Gastrocnemius medialis (tissue), 4 donors: ENCODE results near the gene TMEM181. TPM values are rescaled to one million over a fixed set of nuclear protein-coding genes. Genes with fewer than 3 reads are reported as not detected.

Experiments used
- ATAC-seq, 2 donors: fragments of 150-250 bp; one replicate each; pipeline ENCODE4 v1.9.1; 2016
- DNase-seq, 2 donors: peaks; one replicate each; pipeline ENCODE4 v3.0.0-alpha.2; 2019
- H3K27ac ChIP-seq, 4 donors: fragments of 200-600 bp; sonication (generic); 1 replicate in 1 of 4; 2 replicates in 3 of 4; pipeline ENCODE4 v1.5.1; 2016 to 2018; ENCODE audit warnings: mild to moderate bottlenecking in 2 of 4, moderate library complexity in 1 of 4
- H3K27me3 ChIP-seq, 3 donors: fragments of 200-600 bp; sonication (generic) in 2 of 3; 1 replicate in 1 of 3; 2 replicates in 2 of 3; pipeline versions ENCODE4 v1.5.1 to v1.6.0; 2016 to 2019; ENCODE audit warnings: mild to moderate bottlenecking in 1 of 3, moderate library complexity in 1 of 3
- H3K36me3 ChIP-seq, 2 donors: fragments of 200-600 bp; sonication (generic) in 1 of 2; one replicate each; pipeline ENCODE4 v1.5.1; 2017 to 2018
- H3K4me1 ChIP-seq, 2 donors: fragments of 200-600 bp; sonication (generic) in 1 of 2; one replicate each; pipeline ENCODE4 v1.5.1; 2016 to 2017; ENCODE audit warnings: mild to moderate bottlenecking in 2 of 2
- H3K4me3 ChIP-seq, 4 donors: fragments of 200-600 bp; sonication (generic) in 3 of 4; 1 replicate in 1 of 4; 2 replicates in 3 of 4; pipeline ENCODE4 v1.5.1; 2016 to 2019; ENCODE audit warnings: mild to moderate bottlenecking in 2 of 4
- H3K9me3 ChIP-seq, 3 donors: fragments of 200-600 bp; sonication (generic) in 2 of 3; 1 replicate in 1 of 3; 2 replicates in 2 of 3; pipeline ENCODE4 v1.5.1; 2016 to 2019
- CTCF ChIP-seq, 5 experiments: fragments of 450-650 bp in 3 of 5; fragments of 200-600 bp in 2 of 5; sonication (generic) in 2 of 5; IDR thresholded peaks in 4 of 5; conservative IDR thresholded peaks in 1 of 5; 1 replicate in 4 of 5; 2 replicates in 1 of 5; pipeline ENCODE4 v1.5.1; 2016 to 2019; ENCODE audit warnings: antibody characterized with exemption in 5 of 5, mild to moderate bottlenecking in 3 of 5, moderate library complexity in 3 of 5
- POLR2A ChIP-seq, 2 donors: fragments of 450-650 bp; IDR thresholded peaks; one replicate each; pipeline ENCODE4 v1.6.1; 2017; ENCODE audit warnings: antibody characterized with exemption in 2 of 2, mild to moderate bottlenecking in 2 of 2, moderate library complexity in 2 of 2
- in situ Hi-C, 4 donors: fragments of 200-750 bp; cut with MboI; loops; one replicate each; pipeline versions ENCODE4 v1.15.0 to v1.8.0; 2017; ENCODE audit warnings: low sequenced_read_pairs in 4 of 4
- intact Hi-C: fragments of 100-400 bp; cut with DNase I; formaldehyde crosslinking; loops from one replicate; pipeline ENCODE4 v1.15.1; 2023; ENCODE audit warnings: low total_unique reads
- total RNA-seq, 4 donors: library from RNA; depleted of rRNA; stranded (reverse); fragments of >200 nt; gene quantifications; one replicate each; pipeline versions ENCODE4 v1.1.0 to v1.2.3, GENCODE V29; 2016

The TMEM181 gene
- total RNA-seq, 4 donors from 2014 or later = 12.1 to 17.9 (median 12.9) TPM

- H3K36me3 ChIP-seq = peaks cover 0 to 12% of the 10 kb centered on the region in 2 donors
- TF ChIP-seq POLR2A (IDR thresholded peaks at IDR 0.05) = no peak
- no peak for TF ChIP-seq CTCF (IDR thresholded peaks at IDR 0.05 in 4 of 5, conservative IDR thresholded peaks at IDR 0.05 in 1 of 5)
- intact Hi-C loops = loop anchor here (5.0 kb wide), 1 partner anchor 1438 kb away; no protein-coding TSS in a partner anchor
- in situ Hi-C loops = loop anchor here in 3 of 4 donors (5.0 kb wide), 2 partner anchors 62 to 67 kb away; no protein-coding TSS in a partner anchor
- H3K27me3 ChIP-seq = no peaks in the 10 kb centered on the region
- H3K4me3 ChIP-seq = no peak overlapping the region
- DNase-seq (no peak), ATAC-seq (no peak)
- peaks cover 3 to 16% of the 10 kb centered on the region in 2 donors for H3K4me1 ChIP-seq
- peak overlapping the region in 1 of 4 donors; percentile 20 for H3K27ac ChIP-seq
- no peaks in the 10 kb centered on the region for H3K9me3 ChIP-seq
Measured at GRCh38 chr6:158624684-158625682, 65.1 kb downstream of the TMEM181 start.

GRCh38 chr6:158625881-158626305 lies 66.0 kb downstream of the TMEM181 start:
- no peaks in the 10 kb centered on the region for H3K27me3 ChIP-seq
- peaks cover 0 to 12% of the 10 kb centered on the region in 2 donors for H3K36me3 ChIP-seq
- ATAC-seq (no peak), DNase-seq (no peak)
- peaks cover 6 to 18% of the 10 kb centered on the region in 2 donors for H3K4me1 ChIP-seq
- in situ Hi-C loops = loop anchor here in 3 of 4 donors (5.0 kb wide), 2 partner anchors 61 to 66 kb away; no protein-coding TSS in a partner anchor
- H3K4me3 ChIP-seq = no peak overlapping the region
- intact Hi-C loops = loop anchor here (5.0 kb wide), 1 partner anchor 1439 kb away; no protein-coding TSS in a partner anchor
- H3K9me3 ChIP-seq = no peaks in the 10 kb centered on the region
- TF ChIP-seq POLR2A (IDR thresholded peaks at IDR 0.05) (no peak), CTCF (IDR thresholded peaks at IDR 0.05 in 4 of 5, conservative IDR thresholded peaks at IDR 0.05 in 1 of 5) (no peak)
- H3K27ac ChIP-seq = no peak overlapping the region

- no peak for TF ChIP-seq CTCF (IDR thresholded peaks at IDR 0.05 in 4 of 5, conservative IDR thresholded peaks at IDR 0.05 in 1 of 5)
- no peak for TF ChIP-seq POLR2A (IDR thresholded peaks at IDR 0.05)
- intact Hi-C loops = loop anchor here (5.0 kb wide), 1 partner anchor 1439 kb away; no protein-coding TSS in a partner anchor
- Histone ChIP-seq H3K36me3 (peaks cover 0 to 12% of the 10 kb centered on the region in 2 donors), H3K4me1 (peaks cover 13 to 25% of the 10 kb centered on the region in 2 donors), H3K27ac (peak overlapping the region in 1 of 4 donors; percentile 7), H3K4me3 (no peak overlapping the region), H3K9me3 (no peaks in the 10 kb centered on the region), H3K27me3 (no peaks in the 10 kb centered on the region)
- no peak for ATAC-seq
- no peak for DNase-seq
- in situ Hi-C loops = loop anchor here in 3 of 4 donors (5.0 kb wide), 2 partner anchors 61 to 66 kb away; no protein-coding TSS in a partner anchor
Measured at GRCh38 chr6:158626360-158627167, 66.7 kb downstream of the TMEM181 start.

GRCh38 chr6:158627168-158627939 lies 67.5 kb downstream of the TMEM181 start:
- in situ Hi-C loops = loop anchor here in 3 of 4 donors (5.0 kb wide), 2 partner anchors 60 to 65 kb away; no protein-coding TSS in a partner anchor
- Histone ChIP-seq H3K4me1 (peaks cover 20 to 31% of the 10 kb centered on the region in 2 donors), H3K36me3 (peaks cover 0 to 12% of the 10 kb centered on the region in 2 donors), H3K27me3 (no peaks in the 10 kb centered on the region), H3K4me3 (no peak overlapping the region), H3K27ac (no peak overlapping the region), H3K9me3 (no peaks in the 10 kb centered on the region)
- intact Hi-C loops = loop anchor here (5.0 kb wide), 1 partner anchor 1440 kb away; no protein-coding TSS in a partner anchor
- TF ChIP-seq POLR2A (IDR thresholded peaks at IDR 0.05) (no peak), CTCF (IDR thresholded peaks at IDR 0.05 in 4 of 5, conservative IDR thresholded peaks at IDR 0.05 in 1 of 5) (no peak)
- no peak for ATAC-seq
- no peak for DNase-seq
